Mammary epithelial cell (primary cell): ENCODE data around the gene CACNG5.

ENCODE experiments used
- EZH2 ChIP-seq: IDR thresholded peaks from 2 replicates; pipeline ENCODE4 v1.6.1; 2012; ENCODE audit warnings: low read length, inconsistent platforms, borderline replicate concordance
- TF ChIP-seq, protein P1 (sequence below), 2 donors: IDR thresholded peaks in 1 of 2; conservative IDR thresholded peaks in 1 of 2; 2 replicates each; pipeline ENCODE4 v1.5.1; 2011 to 2012; ENCODE audit warnings: inconsistent platforms in 2 of 2, low read length in 2 of 2, mild to moderate bottlenecking in 2 of 2, control low read depth in 1 of 2, low read depth in 1 of 2; ENCODE audit not compliant: insufficient read depth in 1 of 2; ENCODE audit errors: extremely low read depth in 1 of 2

DNA sequence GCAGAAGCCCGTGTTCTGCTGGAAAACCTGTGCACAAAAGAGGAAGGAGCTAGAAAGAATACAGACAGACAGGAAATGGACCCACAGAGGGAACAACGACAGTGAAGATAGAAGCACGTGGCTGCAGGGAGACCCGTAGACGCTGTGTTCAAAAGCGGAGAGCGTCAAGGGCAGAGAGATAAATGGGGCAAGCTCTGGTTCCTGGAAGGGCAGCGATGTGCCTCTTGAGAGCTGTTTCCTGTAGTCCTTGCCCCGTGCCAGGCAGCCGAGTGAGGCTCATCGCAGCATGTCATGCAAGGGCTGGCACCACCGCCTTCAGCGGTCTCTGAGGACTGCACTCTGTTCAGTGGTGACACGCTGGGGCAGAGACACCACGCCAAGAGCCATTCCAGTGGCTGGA lies 43.6 kb upstream of the CACNG5 start:
- TF ChIP-seq, protein P1, sequence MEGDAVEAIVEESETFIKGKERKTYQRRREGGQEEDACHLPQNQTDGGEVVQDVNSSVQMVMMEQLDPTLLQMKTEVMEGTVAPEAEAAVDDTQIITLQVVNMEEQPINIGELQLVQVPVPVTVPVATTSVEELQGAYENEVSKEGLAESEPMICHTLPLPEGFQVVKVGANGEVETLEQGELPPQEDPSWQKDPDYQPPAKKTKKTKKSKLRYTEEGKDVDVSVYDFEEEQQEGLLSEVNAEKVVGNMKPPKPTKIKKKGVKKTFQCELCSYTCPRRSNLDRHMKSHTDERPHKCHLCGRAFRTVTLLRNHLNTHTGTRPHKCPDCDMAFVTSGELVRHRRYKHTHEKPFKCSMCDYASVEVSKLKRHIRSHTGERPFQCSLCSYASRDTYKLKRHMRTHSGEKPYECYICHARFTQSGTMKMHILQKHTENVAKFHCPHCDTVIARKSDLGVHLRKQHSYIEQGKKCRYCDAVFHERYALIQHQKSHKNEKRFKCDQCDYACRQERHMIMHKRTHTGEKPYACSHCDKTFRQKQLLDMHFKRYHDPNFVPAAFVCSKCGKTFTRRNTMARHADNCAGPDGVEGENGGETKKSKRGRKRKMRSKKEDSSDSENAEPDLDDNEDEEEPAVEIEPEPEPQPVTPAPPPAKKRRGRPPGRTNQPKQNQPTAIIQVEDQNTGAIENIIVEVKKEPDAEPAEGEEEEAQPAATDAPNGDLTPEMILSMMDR (conservative IDR thresholded peaks at IDR 0.05 in 1 of 2, IDR thresholded peaks at IDR 0.05 in 1 of 2; ENCODE audit: extremely low read depth in 1 of 2, insufficient read depth in 1 of 2, low read depth in 1 of 2, low read length in 2 of 2): no peak
- TF ChIP-seq EZH2: no peak
